ENCODE results near the gene CFAP92. TPM values are rescaled to one million over a fixed set of nuclear protein-coding genes. Genes with fewer than 3 reads are reported as not detected.
"Not testable (repeated sequence)": the region's sequence is repeated elsewhere in the genome, so short reads cannot be mapped to it uniquely, and the experiment has no call there.

CFAP92 gene
- total RNA-seq, 1 donor, result 0.63 TPM

- H3K4me3 ChIP-seq (ENCODE audit: low read length), result no peak overlapping the region
- no peaks in the 10 kb centered on the region for H3K9me3 ChIP-seq (ENCODE audit: low read depth, low read length)
- H3K4me1 ChIP-seq (ENCODE audit: insufficient read depth, low read length), result peaks cover 26% of the 10 kb centered on the region
- H3K27me3 ChIP-seq (ENCODE audit: insufficient read depth, low read length), result no peaks in the 10 kb centered on the region
These were observed 120.4 kb downstream of the CFAP92 start for GRCh38 chr3:128873244-128874022.

DNA sequence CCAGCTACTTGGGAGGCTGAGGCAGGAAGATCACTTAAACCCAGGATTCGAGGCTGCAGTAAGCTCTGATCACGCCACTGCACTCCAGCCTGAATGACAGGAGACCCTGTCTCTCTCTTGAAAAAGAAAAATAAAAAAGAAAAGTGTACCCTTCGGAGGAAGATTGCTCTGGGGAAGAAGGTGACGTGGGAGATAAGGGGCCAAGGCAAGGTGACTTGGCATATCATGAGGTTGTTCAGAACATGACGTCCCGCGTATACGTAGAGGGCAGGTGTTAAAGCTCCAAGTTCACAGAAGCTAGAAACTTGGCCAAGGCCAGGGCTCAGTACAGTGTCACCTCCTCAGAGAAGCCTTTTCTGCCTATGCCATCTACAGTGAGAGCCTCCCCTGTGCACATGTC lies 121.1 kb downstream of the CFAP92 start:
- H3K9me3 ChIP-seq (ENCODE audit: low read depth, low read length), result no peaks in the 10 kb centered on the region
- no peaks in the 10 kb centered on the region for H3K27me3 ChIP-seq (ENCODE audit: insufficient read depth, low read length)
- no peak overlapping the region for H3K4me3 ChIP-seq (ENCODE audit: low read length)
- H3K4me1 ChIP-seq (ENCODE audit: insufficient read depth, low read length), result peaks cover 19% of the 10 kb centered on the region

DNA sequence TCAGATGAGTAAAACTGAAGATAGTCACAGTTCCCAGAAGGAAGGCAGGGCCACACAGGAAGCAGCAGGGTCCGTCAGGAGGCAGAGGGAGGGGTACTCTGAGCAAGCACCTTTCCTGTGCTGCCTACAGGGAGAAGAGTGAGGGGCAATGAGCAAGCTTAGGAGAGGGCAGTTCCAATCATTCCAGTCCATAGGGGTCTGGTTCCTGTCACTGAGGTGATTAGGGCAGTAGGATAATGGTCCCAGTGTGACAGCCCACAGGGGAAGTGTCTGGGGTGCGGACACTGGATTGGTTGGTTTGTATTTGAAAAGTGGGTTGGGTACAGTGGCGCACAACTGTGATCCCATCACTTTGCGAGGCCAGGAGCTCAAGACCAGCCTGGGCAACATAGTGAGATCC lies 121.6 kb downstream of the CFAP92 start:
- Histone ChIP-seq H3K4me3 (ENCODE audit: low read length) (no peak overlapping the region), H3K9me3 (ENCODE audit: low read depth, low read length) (no peaks in the 10 kb centered on the region), H3K4me1 (ENCODE audit: insufficient read depth, low read length) (peaks cover 20% of the 10 kb centered on the region), H3K27me3 (ENCODE audit: insufficient read depth, low read length) (no peaks in the 10 kb centered on the region)

GRCh38 chr3:128870347-128870746 lies 123.5 kb downstream of the CFAP92 start:
- Histone ChIP-seq H3K4me3 (ENCODE audit: low read length) (no peak overlapping the region), H3K9me3 (ENCODE audit: low read depth, low read length) (no peaks in the 10 kb centered on the region), H3K4me1 (ENCODE audit: insufficient read depth, low read length) (peaks cover 12% of the 10 kb centered on the region), H3K27me3 (ENCODE audit: insufficient read depth, low read length) (no peaks in the 10 kb centered on the region)

GRCh38 chr3:128867200-128868125 lies 126.4 kb downstream of the CFAP92 start:
- Histone ChIP-seq H3K4me1 (ENCODE audit: insufficient read depth, low read length) (peaks cover 21% of the 10 kb centered on the region), H3K27me3 (ENCODE audit: insufficient read depth, low read length) (no peaks in the 10 kb centered on the region), H3K9me3 (ENCODE audit: low read depth, low read length) (no peaks in the 10 kb centered on the region), H3K4me3 (ENCODE audit: low read length) (no peak overlapping the region)

DNA sequence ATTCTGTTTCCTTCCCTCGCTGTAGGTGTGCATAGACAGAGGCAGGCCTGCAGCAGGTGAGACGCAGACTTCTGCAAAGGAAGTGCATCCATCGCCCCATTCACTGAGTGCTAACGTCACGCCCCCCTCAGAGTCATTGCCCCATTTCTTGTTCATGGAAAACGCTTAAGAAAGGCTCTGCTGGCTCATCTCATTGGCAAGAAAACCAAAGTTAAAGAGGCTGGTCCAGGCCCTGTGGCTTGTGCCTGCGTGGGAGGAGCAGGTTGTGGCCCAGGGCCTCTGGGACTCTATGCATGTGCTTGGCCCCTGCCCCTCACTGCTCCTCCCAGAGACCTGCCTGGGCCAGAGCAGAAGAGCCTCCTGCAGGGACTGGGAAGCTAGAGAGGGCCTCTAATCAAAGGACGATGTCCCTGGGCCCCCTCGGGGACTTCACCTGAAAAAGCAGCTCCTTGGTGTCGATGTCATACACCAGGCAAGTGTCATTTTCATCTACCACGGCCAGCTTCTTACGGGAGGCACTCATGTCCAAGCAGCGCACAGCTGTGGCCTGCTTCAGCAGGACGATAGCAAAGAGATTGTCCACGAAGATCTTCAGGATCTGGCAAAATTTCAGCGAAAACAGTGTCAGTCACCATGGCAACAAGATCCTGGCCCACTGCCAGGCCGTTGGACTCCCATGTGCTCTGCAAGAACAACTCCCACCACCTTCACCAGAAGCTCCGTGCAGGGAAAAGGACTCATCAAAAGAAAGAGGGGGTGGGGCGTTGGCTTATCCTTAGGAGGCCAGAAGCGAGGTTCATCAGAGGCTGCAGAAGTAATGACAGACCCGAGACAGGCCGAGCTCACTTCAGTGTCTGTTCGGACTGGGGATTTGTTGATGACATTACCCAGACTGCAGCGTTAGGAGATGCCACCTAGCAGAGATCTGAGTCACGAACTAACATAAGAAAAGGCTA lies 128.7 kb downstream of the CFAP92 start:
- not testable (repeated sequence) for H3K9me3 ChIP-seq (ENCODE audit: low read depth, low read length); H3K27me3 ChIP-seq (ENCODE audit: insufficient read depth, low read length); H3K4me3 ChIP-seq (ENCODE audit: low read length)
- peaks cover 21% of the 10 kb centered on the region for H3K4me1 ChIP-seq (ENCODE audit: insufficient read depth, low read length)

DNA sequence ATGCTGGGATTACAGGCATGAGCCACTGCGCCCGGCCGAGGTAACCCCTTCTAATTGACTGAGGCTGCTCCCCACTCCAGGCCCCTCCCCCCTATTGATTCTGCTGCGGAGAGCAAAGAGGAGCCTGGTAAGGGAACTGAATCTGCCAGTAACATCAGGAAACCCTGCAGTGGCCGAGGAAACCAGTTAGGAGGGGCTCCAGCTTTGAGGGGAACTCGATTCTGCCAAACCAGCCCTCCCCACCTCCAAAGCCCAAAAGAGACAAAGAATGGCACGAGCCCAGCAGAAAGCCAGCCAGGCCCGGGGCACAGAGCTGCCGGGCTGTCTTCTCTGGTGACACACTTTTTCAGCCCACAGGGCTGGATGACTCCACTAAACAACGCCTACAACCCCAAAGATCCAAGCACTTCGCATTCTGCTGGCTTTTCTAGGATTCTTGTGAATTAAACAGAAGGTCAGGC lies 129.5 kb downstream of the CFAP92 start:
- no peaks in the 10 kb centered on the region for H3K27me3 ChIP-seq (ENCODE audit: insufficient read depth, low read length)
- H3K4me3 ChIP-seq (ENCODE audit: low read length), result no peak overlapping the region
- H3K9me3 ChIP-seq (ENCODE audit: low read depth, low read length), result peaks cover 15% of the 10 kb centered on the region

GRCh38 chr3:128863560-128863959 lies 130.3 kb downstream of the CFAP92 start:
- H3K4me3 ChIP-seq (ENCODE audit: low read length), result no peak overlapping the region
- peaks cover 24% of the 10 kb centered on the region for H3K9me3 ChIP-seq (ENCODE audit: low read depth, low read length)
- H3K27me3 ChIP-seq (ENCODE audit: insufficient read depth, low read length), result no peaks in the 10 kb centered on the region
- peaks cover 21% of the 10 kb centered on the region for H3K4me1 ChIP-seq (ENCODE audit: insufficient read depth, low read length)

More for the DNA sequence above, 129.5 kb downstream of the CFAP92 start:
- peaks cover 21% of the 10 kb centered on the region for H3K4me1 ChIP-seq (ENCODE audit: insufficient read depth, low read length)

DNA sequence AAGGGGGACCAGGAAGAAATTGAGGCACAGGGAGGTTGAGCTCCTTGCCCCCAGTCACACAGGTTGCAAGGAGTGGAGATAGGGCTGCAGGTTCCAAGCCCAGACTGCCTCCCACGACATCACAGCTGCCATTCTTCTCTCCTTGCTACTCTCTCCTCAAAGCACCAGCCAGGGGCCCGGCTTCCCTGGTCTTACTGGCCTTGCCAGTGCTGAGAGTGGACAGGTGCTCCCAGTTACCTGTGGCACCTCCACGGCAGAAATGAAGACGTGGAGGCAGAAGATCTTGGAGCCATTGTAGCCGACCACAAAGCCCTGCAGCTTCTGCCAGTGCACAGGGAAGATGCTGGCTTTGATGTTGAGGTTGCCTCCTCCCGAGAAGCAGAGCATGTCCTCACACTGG lies 132.4 kb downstream of the CFAP92 start:
- Histone ChIP-seq H3K9me3 (ENCODE audit: low read depth, low read length) (peaks cover 27% of the 10 kb centered on the region), H3K4me3 (ENCODE audit: low read length) (no peak overlapping the region), H3K27me3 (ENCODE audit: insufficient read depth, low read length) (no peaks in the 10 kb centered on the region), H3K4me1 (ENCODE audit: insufficient read depth, low read length) (peaks cover 12% of the 10 kb centered on the region)

Other genes with a start within 250 kb of the CFAP92 start
- 23.0 TPM for gene ACAD9, start 114.5 kb downstream of the CFAP92 start, total RNA-seq
- 0.10 TPM for gene EFCC1, start 7.2 kb upstream of the CFAP92 start, total RNA-seq
- 28.1 TPM for gene GP9, start 66.7 kb upstream of the CFAP92 start, total RNA-seq
- gene RAB43, start 127.7 kb upstream of the CFAP92 start, total RNA-seq, result 28.1 TPM
- 24.9 TPM for gene ISY1, start 167.0 kb upstream of the CFAP92 start, total RNA-seq
- 353 TPM for gene CNBP, start 189.8 kb upstream of the CFAP92 start, total RNA-seq

Data from mononuclear cell (primary cell).